Panc1 (cell line): ENCODE data around the gene MELK. TPM values are rescaled to one million over a fixed set of nuclear protein-coding genes. Genes with fewer than 3 reads are reported as not detected.
"Not testable (repeated sequence)": the region's sequence is repeated elsewhere in the genome, so short reads cannot be mapped to it uniquely, and the experiment has no call there.

Experiments
- ATAC-seq: fragments of 200-7000 bp; cut with Tn5 transposase; 2 replicates; pipeline ENCODE4 v1.9.1; 2020; ENCODE audit warnings: mild to moderate bottlenecking, moderate library complexity
- BruUV-seq: library from RNA; stranded (reverse); fragments of 400-500 nt; replicated peaks from 2 replicates; lab custom pipeline; 2021; lab: Mats Ljungman, UMichigan
- CTCF ChIA-PET: fragments of 300-600 bp; sonication (Branson Sonifier 250); formaldehyde crosslinking; loops from one replicate; lab custom pipeline; 2022; ENCODE audit warnings: antibody characterized with exemption; lab: Charles Lee
- POLR2A ChIA-PET: fragments of 300-600 bp; sonication (Branson Sonifier 250); formaldehyde crosslinking; loops from one replicate; lab custom pipeline; 2022; ENCODE audit warnings: antibody characterized with exemption; lab: Charles Lee
- DNase-seq: peaks from one replicate; pipeline ENCODE4 v3.0.0-alpha.2; 2010; ENCODE audit warnings: low read depth, low spot score
- H3K27ac ChIP-seq: 2 replicates; pipeline ENCODE4 v1.5.1; 2011; ENCODE audit warnings: mild to moderate bottlenecking, low read length, inconsistent platforms
- H3K27me3 ChIP-seq: fragments of 200-500 bp; sonication (Bioruptor generic); 2 replicates; pipeline ENCODE4 v1.6.0; 2014; ENCODE audit warnings: low read length, inconsistent platforms; ENCODE audit not compliant: control insufficient read depth, insufficient read depth
- H3K36me3 ChIP-seq: fragments of 200-500 bp; sonication (Bioruptor generic); 2 replicates; pipeline ENCODE4 v1.5.1; 2014; ENCODE audit warnings: inconsistent platforms, mild to moderate bottlenecking, low read length, moderate library complexity; ENCODE audit not compliant: control insufficient read depth, insufficient read depth
- H3K4me1 ChIP-seq: 2 replicates; pipeline ENCODE4 v1.5.1; 2011; ENCODE audit warnings: inconsistent platforms, mild to moderate bottlenecking, low read length, moderate library complexity; ENCODE audit not compliant: control insufficient read depth, insufficient read depth
- H3K4me3 ChIP-seq, 2 experiments: 2 replicates each; pipeline ENCODE4 v1.5.1; 2011 to 2012; ENCODE audit warnings: low read depth in 2 of 2, low read length in 2 of 2, mild to moderate bottlenecking in 2 of 2, inconsistent platforms in 1 of 2, moderate library complexity in 1 of 2
- H3K9me3 ChIP-seq: fragments of 200-500 bp; sonication (Bioruptor generic); 2 replicates; pipeline ENCODE4 v1.5.1; 2014; ENCODE audit warnings: low read depth, mild to moderate bottlenecking, inconsistent platforms, low read length, moderate library complexity; ENCODE audit not compliant: control insufficient read depth, insufficient read depth
- CTCF ChIP-seq: fragments of 450-650 bp; IDR thresholded peaks from 2 replicates; pipeline ENCODE4 v1.5.1; 2017; ENCODE audit warnings: mild to moderate bottlenecking
- POLR2AphosphoS5 ChIP-seq: IDR thresholded peaks from 2 replicates; pipeline ENCODE4 v1.6.1; 2012; ENCODE audit warnings: mild to moderate bottlenecking, low read depth, low read length, moderate library complexity
- REST ChIP-seq, 2 experiments: IDR thresholded peaks; 2 replicates each; pipeline ENCODE4 v1.6.1; 2011 to 2012; ENCODE audit warnings: low read depth in 2 of 2, control low read depth in 1 of 2, low read length in 1 of 2, mild to moderate bottlenecking in 1 of 2, moderate library complexity in 1 of 2; ENCODE audit not compliant: insufficient read depth in 1 of 2
- SIN3A ChIP-seq: IDR thresholded peaks from 2 replicates; pipeline ENCODE4 v1.6.1; 2012; ENCODE audit warnings: low read depth, mild to moderate bottlenecking, low read length, moderate library complexity, borderline replicate concordance; ENCODE audit not compliant: insufficient read depth
- TCF7L2 ChIP-seq: IDR thresholded peaks from 2 replicates; pipeline ENCODE4 v1.6.1; 2011; ENCODE audit warnings: mild to moderate bottlenecking, low read depth, low read length, inconsistent platforms
- in situ Hi-C: cut with HindIII; loops from 2 replicates; pipeline ENCODE4 v1.10.0; 2016; ENCODE audit warnings: low sequenced_read_pairs, low pct_unique_long_range_greater_than_20kb
- intact Hi-C: fragments of 100-400 bp; cut with micrococcal nuclease; formaldehyde crosslinking; loops from one replicate; pipeline ENCODE4 v1.10.0; 2022; ENCODE audit not compliant: unreplicated experiment
- total RNA-seq: library from RNA; stranded (reverse); gene quantifications from one replicate; pipeline ENCODE4 v1.2.1, GENCODE V29; 2021; ENCODE audit not compliant: unreplicated experiment

MELK gene
- total RNA-seq, 1 experiment from 2014 or later: 112 TPM

- in situ Hi-C loops: no loop called here
- BruUV-seq: no TSS peak
- H3K4me3 ChIP-seq: no peak overlapping the region
- H3K27me3 ChIP-seq: no peaks in the 10 kb centered on the region
- ATAC-seq (peak; percentile 88), DNase-seq (no peak)
- peak overlapping the region; percentile 70 for H3K27ac ChIP-seq
- peaks cover 11% of the 10 kb centered on the region for H3K4me1 ChIP-seq
- TF ChIP-seq SIN3A (no peak), POLR2AphosphoS5 (no peak), TCF7L2 (no peak), REST (IDR thresholded peaks at IDR 0.05; ENCODE audit: insufficient read depth in 1 of 2, low read depth in 2 of 2, low read length in 1 of 2) (no peak), CTCF (no peak)
- no peaks in the 10 kb centered on the region for H3K9me3 ChIP-seq
- POLR2A ChIA-PET: interaction anchor here (0.6 kb wide), 1 partner anchor 93 kb away, joined by 12 read pairs; no protein-coding TSS in a partner anchor
- CTCF ChIA-PET: interaction anchor here (0.5 to 1.3 kb wide), 3 partner anchors 126 to 309 kb away, joined by 3 to 8 read pairs (median 7); no protein-coding TSS in a partner anchor
- intact Hi-C loops: no loop called here
- no peaks in the 10 kb centered on the region for H3K36me3 ChIP-seq
These were observed 5.9 kb upstream of the MELK start for GRCh38 chr9:36566813-36567221.

- H3K4me3 ChIP-seq, intact Hi-C loops, H3K27me3 ChIP-seq, ATAC-seq, H3K27ac ChIP-seq, CTCF ChIA-PET, in situ Hi-C loops, H3K36me3 ChIP-seq, DNase-seq, H3K9me3 ChIP-seq, POLR2A ChIA-PET, BruUV-seq: not testable (repeated sequence)
- peaks cover 11% of the 10 kb centered on the region for H3K4me1 ChIP-seq
These were observed 4.0 kb upstream of the MELK start for GRCh38 chr9:36568681-36569080.

- Histone ChIP-seq H3K27me3 (no peaks in the 10 kb centered on the region), H3K36me3 (no peaks in the 10 kb centered on the region; the same call in 1 of the 2 replicates), H3K4me1 (peaks cover 34% of the 10 kb centered on the region), H3K27ac (no peak overlapping the region), H3K4me3 (no peak overlapping the region), H3K9me3 (no peaks in the 10 kb centered on the region)
- CTCF ChIA-PET: no interaction called here
- ATAC-seq (no peak), DNase-seq (no peak)
- POLR2A ChIA-PET: interaction anchor here (0.6 kb wide), 1 partner anchor 158 kb away, joined by 10 read pairs; no protein-coding TSS in a partner anchor
- TF ChIP-seq CTCF (no peak), TCF7L2 (no peak), REST (IDR thresholded peaks at IDR 0.05; ENCODE audit: insufficient read depth in 1 of 2, low read depth in 2 of 2, low read length in 1 of 2) (no peak), POLR2AphosphoS5 (no peak), SIN3A (no peak)
- BruUV-seq: no TSS peak
- intact Hi-C loops (no loop called here), in situ Hi-C loops (no loop called here)
These were observed 1.4 kb upstream of the MELK start for GRCh38 chr9:36571333-36571732.
